Right renal cortex interstitium (tissue), 3 donors: ENCODE measurements around the gene BPIFA3. TPM values are rescaled to one million over a fixed set of nuclear protein-coding genes. Genes with fewer than 3 reads are reported as not detected.

ENCODE experiments used
- DNase-seq, 3 donors: peaks; one replicate each; pipeline ENCODE4 v3.0.0-alpha.2; 2013; ENCODE audit warnings: low read depth in 3 of 3, low spot score in 2 of 3
- polyA plus RNA-seq, 3 donors: library from polyadenylated mRNA; unstranded; fragments of 120-200 nt; gene quantifications; one replicate each; pipeline ENCODE4 v1.2.1, GENCODE V29; 2013; ENCODE audit not compliant: insufficient read length in 3 of 3

The BPIFA3 gene
- polyA plus RNA-seq, 3 donors, result not detected

DNA sequence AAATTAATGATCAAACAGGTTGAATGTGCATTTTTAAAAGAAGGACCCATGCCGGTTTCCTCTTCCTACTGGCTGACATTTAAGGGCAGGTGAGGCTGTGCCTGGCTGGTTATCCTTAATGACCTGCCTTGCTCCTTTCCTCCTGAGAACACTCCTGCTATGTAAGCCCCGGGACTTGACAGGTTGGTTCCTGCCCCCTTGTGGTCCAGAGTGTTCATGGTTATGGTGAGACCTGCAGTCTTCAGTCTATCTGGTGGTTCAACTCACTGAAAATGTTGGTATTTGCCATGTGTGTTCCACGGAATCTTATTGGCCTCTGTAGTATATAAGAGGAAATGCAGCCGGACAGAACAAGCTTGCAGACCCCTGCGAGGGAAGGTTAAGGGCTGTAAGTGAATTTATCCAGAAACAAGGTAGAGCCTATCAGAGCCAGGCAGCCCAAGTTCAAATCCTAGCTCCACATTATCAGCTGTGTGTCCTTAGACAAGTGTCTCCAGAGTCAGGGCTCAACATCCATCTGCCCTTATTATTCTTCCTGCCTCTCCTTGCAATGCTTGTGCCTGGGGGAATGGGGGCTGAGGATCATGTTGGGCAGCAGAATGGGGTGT, 5.2 kb upstream of the BPIFA3 start:
- peak in 2 of 3 donors; percentile 19 to 39 for DNase-seq

- DNase-seq, result no peak
Observed at GRCh38 chr20:33224399-33224798, 7.2 kb downstream of the BPIFA3 start.

GRCh38 chr20:33229843-33230242, 12.7 kb downstream of the BPIFA3 start:
- DNase-seq, result no peak

GRCh38 chr20:33231237-33231636, 14.1 kb downstream of the BPIFA3 start:
- DNase-seq, result no peak

DNA sequence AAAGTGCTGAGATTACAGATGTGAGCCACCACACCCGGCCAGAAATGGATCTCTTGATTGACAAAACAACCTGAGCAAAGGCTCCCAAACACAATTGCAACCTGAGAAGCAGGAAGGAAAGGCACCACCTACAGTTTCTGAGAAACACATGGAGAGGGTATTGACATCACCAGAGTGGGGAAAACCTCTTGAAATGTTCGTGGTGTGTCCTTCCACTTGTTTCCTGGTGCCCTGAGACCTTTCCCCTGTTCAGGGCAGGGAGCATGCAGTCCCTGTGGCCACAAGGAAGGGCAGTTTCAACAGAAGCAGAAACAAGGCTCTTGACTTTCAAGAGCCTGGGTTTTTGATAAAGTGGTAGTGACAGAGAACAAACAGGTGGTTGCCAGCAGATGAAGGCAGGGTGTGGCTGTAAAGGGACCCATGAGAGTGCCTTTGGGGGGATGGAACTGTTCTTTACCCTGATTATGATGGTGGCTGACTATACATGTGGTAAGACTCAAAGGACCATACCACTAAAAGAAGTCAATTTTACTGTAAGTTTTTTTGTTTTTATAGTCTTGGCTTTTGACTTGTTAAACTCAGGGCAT, 15.4 kb downstream of the BPIFA3 start:
- DNase-seq, result no peak

- DNase-seq, result no peak
Observed at GRCh38 chr20:33233129-33233774, 16.1 kb downstream of the BPIFA3 start.

DNA sequence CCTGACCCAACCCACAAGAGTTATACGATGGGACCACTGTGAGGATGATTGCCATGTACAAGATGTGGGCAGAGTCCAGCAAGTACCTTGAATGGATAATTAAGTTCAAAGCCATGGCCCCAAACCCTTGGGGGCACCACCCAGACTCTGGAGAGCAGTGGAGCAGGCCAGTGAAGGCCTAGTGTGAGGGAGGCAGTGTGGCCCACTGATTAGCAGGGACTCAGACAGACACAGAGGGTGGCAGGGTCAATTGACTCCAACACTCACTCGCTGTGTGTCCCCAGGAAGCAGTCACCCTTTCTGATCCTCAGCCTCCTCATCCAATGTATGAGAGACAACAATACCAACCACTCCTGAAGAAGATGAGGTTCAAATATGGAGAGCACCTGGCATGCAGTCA, 16.9 kb downstream of the BPIFA3 start:
- no peak for DNase-seq

DNA sequence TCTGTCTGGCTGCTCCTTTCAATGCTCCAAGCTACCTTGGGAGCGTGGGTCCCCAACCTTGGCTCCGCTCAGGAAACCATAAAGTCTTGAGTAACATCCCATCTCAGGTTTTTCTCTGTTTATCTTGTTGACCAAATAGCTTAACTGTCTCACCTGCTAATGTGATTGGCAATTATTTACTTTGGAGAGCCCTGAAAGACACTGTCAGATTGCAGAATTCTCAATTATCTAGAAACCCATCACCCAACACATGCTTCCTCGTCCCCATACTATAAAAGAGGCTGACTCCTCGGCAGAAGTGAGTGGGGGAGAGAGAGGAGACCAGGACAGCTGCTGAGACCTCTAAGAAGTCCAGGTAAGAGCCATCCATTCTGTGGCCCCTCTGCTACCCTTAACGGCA, 18.5 kb downstream of the BPIFA3 start, which contains the start of gene BPIFA1:
TSS of gene BPIFA1 (plus strand) at position 301 of the 400 bp plus-strand sequence. CDS start 1,716 bp downstream, outside the sequence.
- no peak for DNase-seq

- DNase-seq, result no peak
Observed at GRCh38 chr20:33236351-33236750, 19.2 kb downstream of the BPIFA3 start.

DNA sequence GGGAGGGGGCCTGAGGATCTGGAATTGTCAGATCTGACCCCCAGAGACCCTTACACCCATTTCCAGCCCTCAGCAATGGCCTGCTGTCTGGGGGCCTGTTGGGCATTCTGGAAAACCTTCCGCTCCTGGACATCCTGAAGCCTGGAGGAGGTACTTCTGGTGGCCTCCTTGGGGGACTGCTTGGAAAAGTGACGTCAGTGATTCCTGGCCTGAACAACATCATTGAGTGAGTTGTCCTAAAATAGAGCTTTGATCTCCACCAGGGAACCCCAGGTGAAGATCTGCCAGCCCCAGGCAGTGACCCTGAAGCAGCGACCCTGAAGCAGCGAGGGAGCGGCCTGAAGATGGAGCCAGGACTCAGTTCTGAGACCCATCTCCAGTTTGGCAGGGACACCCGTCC, 20.8 kb downstream of the BPIFA3 start:
- DNase-seq, result no peak

DNA sequence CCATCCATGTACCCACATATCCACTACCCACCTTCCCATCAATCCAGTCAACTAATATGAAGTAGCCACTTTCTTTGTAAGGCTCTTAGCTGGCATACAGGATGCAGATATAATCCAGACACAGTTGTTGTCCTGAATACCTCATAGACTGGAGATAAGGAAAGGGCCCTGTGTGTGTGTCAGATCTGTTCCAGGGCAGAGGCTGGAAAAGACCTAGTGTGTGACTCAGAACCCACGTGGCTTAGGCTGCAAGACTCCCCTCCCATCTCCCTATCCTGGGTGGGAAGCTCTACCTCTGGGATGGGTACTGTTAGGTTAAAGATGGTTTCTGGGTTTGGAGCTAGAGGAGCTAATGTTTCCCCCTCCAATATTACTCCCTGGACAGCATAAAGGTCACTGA, 22.3 kb downstream of the BPIFA3 start:
- no peak for DNase-seq

DNA sequence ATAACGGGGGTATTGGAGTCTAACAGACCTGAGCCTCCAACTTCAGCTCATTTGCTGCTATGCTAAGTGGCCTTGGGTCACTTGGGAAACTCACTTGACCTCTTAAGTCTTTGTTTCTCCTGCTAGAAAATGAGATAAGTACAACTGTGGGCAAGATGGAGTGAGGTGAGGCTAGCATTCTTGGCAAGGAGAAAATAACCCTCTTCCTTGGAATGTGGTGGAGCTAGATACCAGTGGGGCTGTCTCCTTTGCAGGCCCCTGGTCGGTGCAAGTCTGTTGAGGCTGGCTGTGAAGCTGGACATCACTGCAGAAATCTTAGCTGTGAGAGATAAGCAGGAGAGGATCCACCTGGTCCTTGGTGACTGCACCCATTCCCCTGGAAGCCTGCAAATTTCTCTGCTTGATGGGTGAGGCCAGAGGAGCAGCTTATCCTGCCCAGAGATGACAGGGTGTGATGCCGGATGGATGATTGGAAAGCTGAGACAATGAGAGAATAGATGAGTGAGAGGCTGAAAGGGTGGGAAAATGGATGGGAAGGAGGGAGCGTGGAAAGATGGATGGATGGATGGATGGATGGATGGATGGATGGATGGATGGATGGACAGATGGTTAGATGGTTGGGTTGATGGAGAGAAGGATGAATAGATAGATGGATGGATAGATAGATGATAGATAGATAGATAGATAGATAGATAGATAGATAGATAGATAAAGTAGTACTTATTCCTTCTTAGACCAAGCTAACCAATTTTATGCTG, 23.0 kb downstream of the BPIFA3 start:
- DNase-seq, result no peak

GRCh38 chr20:33240923-33241322, 23.8 kb downstream of the BPIFA3 start:
- DNase-seq, result no peak

DNA sequence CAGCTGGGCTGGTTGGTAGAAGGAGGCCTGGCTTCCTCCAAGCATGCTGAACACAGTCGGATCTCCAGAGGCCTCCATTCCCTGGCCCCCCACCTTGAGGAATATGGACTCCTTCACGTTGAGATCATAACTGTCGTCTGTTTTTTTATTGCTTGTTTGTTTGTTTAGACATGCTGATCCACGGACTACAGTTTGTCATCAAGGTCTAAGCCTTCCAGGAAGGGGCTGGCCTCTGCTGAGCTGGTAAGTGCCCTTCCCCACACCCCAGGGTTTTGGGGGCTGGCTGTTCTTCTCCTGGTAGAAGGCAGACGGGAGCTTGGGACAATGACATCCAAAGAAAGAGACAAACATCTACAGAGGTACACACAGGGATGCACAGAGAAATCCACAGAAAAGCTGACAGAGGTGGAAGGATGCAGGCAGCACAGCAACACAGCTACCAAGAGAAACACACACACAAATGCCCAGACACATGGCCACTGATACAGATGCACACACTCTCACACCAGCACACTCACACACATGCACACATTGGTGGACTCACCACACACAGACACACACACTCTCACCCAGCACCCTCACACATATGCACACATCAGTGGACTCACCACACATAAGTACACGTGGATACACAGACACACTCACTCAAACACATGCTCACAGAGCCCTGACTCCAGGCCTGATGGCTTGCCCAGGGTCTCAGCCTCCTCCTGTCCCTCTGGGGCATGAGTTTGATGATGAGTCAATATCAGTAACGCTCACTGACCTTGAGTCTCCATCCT, 25.4 kb downstream of the BPIFA3 start:
- no peak for DNase-seq

GRCh38 chr20:33246077-33246476, 28.9 kb downstream of the BPIFA3 start:
- no peak for DNase-seq

DNA sequence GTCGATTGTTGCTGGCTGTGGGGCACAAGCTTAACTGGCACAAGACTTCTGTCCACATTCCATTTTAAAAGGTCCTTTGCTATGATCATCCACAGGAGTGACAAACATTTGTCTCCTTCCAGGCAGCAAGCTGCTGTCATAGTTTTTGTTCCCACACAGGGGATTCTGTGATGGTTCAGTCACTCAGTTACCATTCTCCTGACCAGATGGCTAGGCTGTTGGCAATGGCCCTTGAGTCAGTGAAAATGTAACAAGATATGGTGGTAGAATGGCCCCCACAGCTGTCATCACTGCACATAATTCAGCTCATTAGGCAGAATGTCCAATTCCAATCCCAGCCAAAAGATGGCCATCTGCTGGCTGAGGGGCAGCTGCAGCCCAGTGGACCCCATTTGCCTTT, 32.3 kb downstream of the BPIFA3 start:
- DNase-seq, result no peak

DNA sequence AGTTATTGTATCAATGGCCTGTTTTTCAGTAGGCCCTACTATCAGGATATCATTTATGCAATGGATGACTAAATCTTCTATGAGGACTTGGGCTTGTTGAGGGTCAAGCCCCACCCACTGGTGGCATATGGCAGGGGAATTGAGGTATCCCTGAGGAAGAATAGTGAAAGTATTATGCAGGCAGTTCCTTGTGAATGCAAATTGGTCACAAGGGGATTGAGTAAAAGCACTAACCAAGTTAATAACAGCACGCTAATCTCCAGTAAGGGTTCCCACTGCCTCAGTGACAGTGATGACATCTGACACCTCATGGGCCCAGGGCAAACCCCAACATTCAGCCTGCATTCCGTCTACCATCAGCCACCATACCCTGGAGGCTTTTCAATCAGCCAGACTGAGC, 33.5 kb downstream of the BPIFA3 start:
- DNase-seq, result no peak

DNA sequence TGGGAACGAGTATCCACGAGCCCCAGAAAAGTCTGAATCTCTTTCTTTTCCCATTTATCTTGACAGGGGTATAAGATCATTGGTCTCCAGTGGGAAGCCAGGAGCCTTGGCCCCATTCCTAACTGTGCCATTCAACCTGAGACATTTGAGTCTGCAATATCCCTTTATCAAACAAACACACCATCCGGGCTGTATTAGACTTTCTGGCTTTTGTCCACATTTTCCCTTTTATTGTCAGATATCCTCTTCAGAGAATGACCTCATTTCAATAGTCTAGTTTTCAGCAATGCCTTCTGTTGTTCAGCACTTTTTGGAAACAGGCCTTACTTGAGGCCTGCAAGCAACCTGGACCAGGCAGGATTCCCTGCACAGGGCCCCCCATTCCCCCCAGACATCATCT, 34.3 kb downstream of the BPIFA3 start:
- DNase-seq, result no peak

GRCh38 chr20:33252460-33252859, 35.3 kb downstream of the BPIFA3 start:
- DNase-seq, result no peak

DNA sequence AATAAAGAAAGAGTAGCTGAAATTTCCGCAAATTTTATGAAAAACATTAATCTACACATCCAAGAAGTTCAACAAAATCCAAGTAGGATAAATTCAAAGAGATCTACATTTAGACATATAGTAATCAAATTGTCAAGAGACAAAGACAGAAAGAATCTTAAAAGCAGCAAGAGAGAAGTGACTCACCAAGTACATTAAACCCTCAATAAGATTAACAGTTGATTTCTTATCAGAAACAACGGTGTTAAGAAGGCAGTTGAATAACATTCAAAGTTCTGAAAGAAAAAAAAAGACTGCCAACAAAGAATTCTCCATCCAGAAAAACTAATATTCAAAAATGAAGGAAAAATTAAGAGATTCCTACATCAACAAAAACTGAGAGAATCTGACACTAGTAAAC, 37.9 kb downstream of the BPIFA3 start:
- DNase-seq, result no peak

DNA sequence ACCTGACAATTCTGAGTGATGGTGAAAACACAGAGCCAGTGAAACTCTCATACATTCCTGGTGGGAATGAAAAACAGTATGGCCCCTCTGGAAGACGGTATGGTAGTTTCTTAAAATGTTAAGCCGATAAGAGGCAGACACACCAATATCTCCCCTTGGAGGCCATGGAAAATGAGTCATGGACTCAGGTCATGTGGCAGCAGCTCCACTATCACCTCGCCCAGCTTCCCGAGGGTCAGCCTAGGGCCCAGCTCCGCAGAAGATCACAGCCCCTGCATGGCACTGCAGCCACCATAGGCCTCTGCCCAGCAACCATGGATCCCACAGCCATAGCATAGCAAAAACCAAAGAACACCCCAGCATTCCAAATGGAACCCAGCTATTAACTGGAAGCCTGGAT, 40.1 kb downstream of the BPIFA3 start:
- DNase-seq, result no peak
